ENCODE data around the gene SHQ1. TPM values are rescaled to one million over a fixed set of nuclear protein-coding genes. Genes with fewer than 3 reads are reported as not detected.

Gene SHQ1
- total RNA-seq, 1 experiment from 2014 or later = 17.7 TPM

GRCh38 chr3:72786668-72787067, 61.6 kb downstream of the SHQ1 start:
- Histone ChIP-seq H3K27me3 (no peaks in the 10 kb centered on the region), H3K36me3 (no peaks in the 10 kb centered on the region), H3K9me3 (no peaks in the 10 kb centered on the region), H3K4me3 (no peak overlapping the region)
- DNase-seq = no peak

GRCh38 chr3:72784226-72784625, 64.0 kb downstream of the SHQ1 start:
- H3K36me3 ChIP-seq = no peaks in the 10 kb centered on the region
- no peak for DNase-seq
- H3K9me3 ChIP-seq = no peaks in the 10 kb centered on the region
- H3K27me3 ChIP-seq = no peaks in the 10 kb centered on the region
- no peak overlapping the region for H3K4me3 ChIP-seq

GRCh38 chr3:72782521-72782920, 65.7 kb downstream of the SHQ1 start:
- no peaks in the 10 kb centered on the region for H3K36me3 ChIP-seq
- no peak for DNase-seq
- H3K27me3 ChIP-seq = no peaks in the 10 kb centered on the region
- H3K9me3 ChIP-seq = no peaks in the 10 kb centered on the region
- no peak overlapping the region for H3K4me3 ChIP-seq

- no peaks in the 10 kb centered on the region for H3K27me3 ChIP-seq
- no peak overlapping the region for H3K4me3 ChIP-seq
- H3K36me3 ChIP-seq = no peaks in the 10 kb centered on the region
- no peaks in the 10 kb centered on the region for H3K9me3 ChIP-seq
- DNase-seq = no peak
Measured at GRCh38 chr3:72769758-72770540, 78.3 kb downstream of the SHQ1 start.

GRCh38 chr3:72768936-72769335, 79.3 kb downstream of the SHQ1 start:
- Histone ChIP-seq H3K4me3 (no peak overlapping the region), H3K36me3 (no peaks in the 10 kb centered on the region), H3K9me3 (no peaks in the 10 kb centered on the region), H3K27me3 (no peaks in the 10 kb centered on the region)
- no peak for DNase-seq

- Histone ChIP-seq H3K9me3 (no peaks in the 10 kb centered on the region), H3K36me3 (no peaks in the 10 kb centered on the region), H3K4me3 (no peak overlapping the region), H3K27me3 (no peaks in the 10 kb centered on the region)
- no peak for DNase-seq
Measured at GRCh38 chr3:72768481-72768880, 79.8 kb downstream of the SHQ1 start.

GRCh38 chr3:72768006-72768441, 80.2 kb downstream of the SHQ1 start:
- Histone ChIP-seq H3K9me3 (no peaks in the 10 kb centered on the region), H3K4me3 (no peak overlapping the region), H3K27me3 (no peaks in the 10 kb centered on the region), H3K36me3 (no peaks in the 10 kb centered on the region)
- DNase-seq = no peak

GRCh38 chr3:72766866-72767265, 81.4 kb downstream of the SHQ1 start:
- Histone ChIP-seq H3K27me3 (no peaks in the 10 kb centered on the region), H3K36me3 (no peaks in the 10 kb centered on the region), H3K4me3 (no peak overlapping the region), H3K9me3 (no peaks in the 10 kb centered on the region)
- no peak for DNase-seq

GRCh38 chr3:72763751-72764440, 84.3 kb downstream of the SHQ1 start:
- Histone ChIP-seq H3K36me3 (no peaks in the 10 kb centered on the region), H3K9me3 (no peaks in the 10 kb centered on the region), H3K27me3 (no peaks in the 10 kb centered on the region), H3K4me3 (no peak overlapping the region)
- DNase-seq = no peak

- Histone ChIP-seq H3K36me3 (no peaks in the 10 kb centered on the region), H3K4me3 (no peak overlapping the region), H3K27me3 (no peaks in the 10 kb centered on the region), H3K9me3 (no peaks in the 10 kb centered on the region)
- no peak for DNase-seq
Measured at GRCh38 chr3:72761410-72761809, 86.8 kb downstream of the SHQ1 start.

GRCh38 chr3:72760225-72760624, 88.0 kb downstream of the SHQ1 start:
- no peaks in the 10 kb centered on the region for H3K9me3 ChIP-seq
- no peaks in the 10 kb centered on the region for H3K27me3 ChIP-seq
- no peaks in the 10 kb centered on the region for H3K36me3 ChIP-seq
- no peak for DNase-seq
- H3K4me3 ChIP-seq = no peak overlapping the region

- no peak for DNase-seq
- Histone ChIP-seq H3K27me3 (no peaks in the 10 kb centered on the region), H3K4me3 (no peak overlapping the region), H3K36me3 (no peaks in the 10 kb centered on the region), H3K9me3 (no peaks in the 10 kb centered on the region)
Measured at GRCh38 chr3:72756900-72757299, 91.3 kb downstream of the SHQ1 start.

GRCh38 chr3:72754582-72754981, 93.7 kb downstream of the SHQ1 start:
- Histone ChIP-seq H3K27me3 (no peaks in the 10 kb centered on the region), H3K9me3 (no peaks in the 10 kb centered on the region), H3K4me3 (no peak overlapping the region), H3K36me3 (no peaks in the 10 kb centered on the region)
- DNase-seq = no peak

GRCh38 chr3:72753495-72753894, 94.8 kb downstream of the SHQ1 start:
- Histone ChIP-seq H3K36me3 (no peaks in the 10 kb centered on the region), H3K4me3 (no peak overlapping the region), H3K27me3 (no peaks in the 10 kb centered on the region), H3K9me3 (no peaks in the 10 kb centered on the region)
- no peak for DNase-seq

GRCh38 chr3:72750405-72750965, 97.8 kb downstream of the SHQ1 start:
- Histone ChIP-seq H3K4me3 (no peak overlapping the region), H3K27me3 (no peaks in the 10 kb centered on the region), H3K36me3 (no peaks in the 10 kb centered on the region), H3K9me3 (no peaks in the 10 kb centered on the region)
- no peak for DNase-seq

- Histone ChIP-seq H3K4me3 (no peak overlapping the region), H3K27me3 (no peaks in the 10 kb centered on the region), H3K36me3 (no peaks in the 10 kb centered on the region), H3K9me3 (no peaks in the 10 kb centered on the region)
- no peak for DNase-seq
Measured at GRCh38 chr3:72748659-72749058, 99.6 kb downstream of the SHQ1 start.

- no peak overlapping the region for H3K4me3 ChIP-seq
- H3K9me3 ChIP-seq = no peaks in the 10 kb centered on the region
- H3K36me3 ChIP-seq = no peaks in the 10 kb centered on the region
- no peak for DNase-seq
- no peaks in the 10 kb centered on the region for H3K27me3 ChIP-seq
Measured at GRCh38 chr3:72746430-72747411, 101.5 kb downstream of the SHQ1 start.
